Measurements from ENCODE around the gene FAF2. TPM values are rescaled to one million over a fixed set of nuclear protein-coding genes. Genes with fewer than 3 reads are reported as not detected.
A peak's percentile ranks its signal among the peaks of the same experiment; 100 is the strongest.
"Not testable (repeated sequence)": the region's sequence is repeated elsewhere in the genome, so short reads cannot be mapped to it uniquely, and the experiment has no call there.

FAF2 gene
- total RNA-seq, 2 donors from 2014 or later = 27.3 to 27.7 TPM

DNA sequence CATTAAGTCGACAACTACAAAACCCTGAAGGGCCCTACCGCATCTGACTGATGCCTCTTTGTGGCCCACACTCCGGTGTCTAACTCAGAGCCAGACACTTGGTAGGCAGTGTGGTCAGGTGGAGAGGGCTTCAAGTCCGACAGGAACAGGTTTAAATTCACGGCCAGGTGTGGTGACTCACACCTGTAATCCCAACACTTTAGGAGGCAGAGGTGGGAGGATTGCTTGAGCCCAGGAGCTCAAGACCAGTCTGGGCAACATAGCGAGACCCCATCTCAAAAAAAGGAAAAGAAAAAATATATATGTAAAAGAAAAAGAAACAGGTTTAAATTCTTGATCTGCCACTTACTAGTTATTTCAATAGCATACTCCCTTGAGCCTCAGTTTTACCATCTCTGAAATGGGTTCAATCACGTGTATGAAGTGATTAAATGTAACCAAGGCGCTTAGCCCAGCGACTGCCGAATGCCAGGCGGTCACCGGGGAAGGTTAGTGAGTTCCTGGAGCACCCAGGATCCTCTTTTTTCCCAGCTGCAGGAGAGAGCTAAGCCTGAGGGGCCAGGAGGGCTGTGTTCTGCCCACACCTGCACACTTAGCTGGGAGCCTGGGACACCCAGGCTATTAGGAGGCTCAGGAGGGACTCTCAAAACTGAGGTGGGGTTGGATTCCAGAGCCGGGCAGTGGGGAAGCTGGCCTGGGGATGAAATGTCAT lies 32.8 kb upstream of the FAF2 start:
- DNase-seq (ENCODE audit: low spot score) = peak; percentile 30
- intact Hi-C loops (cut with DNase I) = loop anchor here in 1 of 2 donors (10.0 kb wide), 1 partner anchor 129 kb away; the partner anchor contains the start of gene CDHR2

DNA sequence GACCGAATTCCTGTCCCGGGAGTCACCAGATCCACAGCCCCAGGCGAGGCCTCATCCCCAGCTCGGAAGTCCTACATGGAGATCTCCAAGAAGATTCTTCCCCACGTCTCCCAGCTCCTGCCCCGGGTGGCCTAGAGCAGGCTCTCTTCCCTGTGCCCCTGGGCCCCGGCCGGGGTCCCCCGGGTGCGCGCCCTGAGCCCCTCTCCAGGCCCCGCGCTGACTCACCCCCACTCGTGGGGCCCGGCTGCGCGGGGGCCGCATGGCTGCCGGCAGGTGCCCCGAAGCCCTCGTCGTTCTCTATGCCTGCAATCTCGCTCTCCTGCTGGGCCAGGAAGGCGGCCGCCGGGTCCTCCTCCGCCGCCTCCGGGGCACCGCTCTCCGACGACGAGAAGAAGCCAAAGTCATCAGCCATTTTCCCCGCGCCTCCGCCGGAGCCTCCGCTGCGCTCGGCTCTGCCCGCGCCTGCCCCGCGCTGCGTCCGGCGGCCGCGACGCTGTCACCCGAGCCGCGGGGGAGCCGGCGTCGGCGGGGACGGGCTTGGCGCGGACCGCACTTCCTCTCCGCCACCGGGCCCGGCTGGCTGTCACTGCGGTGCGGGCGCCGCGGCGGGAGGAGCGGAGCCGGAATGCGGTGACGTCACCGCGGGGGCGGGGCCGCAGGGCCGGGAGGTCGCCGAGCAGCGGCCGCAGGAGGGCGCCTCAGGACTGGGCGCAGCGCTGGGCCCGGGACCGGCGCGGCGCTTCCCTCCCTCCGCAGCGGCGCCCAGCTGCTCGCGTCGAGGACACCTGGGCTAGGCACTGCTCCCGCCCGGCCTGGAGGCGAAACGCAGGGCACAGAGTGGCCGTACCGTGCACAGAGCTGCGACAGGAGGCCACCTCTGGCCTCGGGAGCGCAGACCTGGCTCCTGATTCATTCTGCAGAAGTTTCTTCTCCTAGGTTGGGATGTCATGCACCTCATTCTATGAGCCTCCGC lies 31.9 kb upstream of the FAF2 start, which contains the start of gene CLTB:
TSS of gene CLTB (minus strand) at position 588 of the 973 bp plus-strand sequence. CDS start at position 412, 176 bp downstream.
- intact Hi-C loops (cut with DNase I) = loop anchor here in 1 of 2 donors (10.0 kb wide), 1 partner anchor 129 kb away; the partner anchor contains the start of gene CDHR2
- DNase-seq (ENCODE audit: low spot score) = peak; percentile 97

DNA sequence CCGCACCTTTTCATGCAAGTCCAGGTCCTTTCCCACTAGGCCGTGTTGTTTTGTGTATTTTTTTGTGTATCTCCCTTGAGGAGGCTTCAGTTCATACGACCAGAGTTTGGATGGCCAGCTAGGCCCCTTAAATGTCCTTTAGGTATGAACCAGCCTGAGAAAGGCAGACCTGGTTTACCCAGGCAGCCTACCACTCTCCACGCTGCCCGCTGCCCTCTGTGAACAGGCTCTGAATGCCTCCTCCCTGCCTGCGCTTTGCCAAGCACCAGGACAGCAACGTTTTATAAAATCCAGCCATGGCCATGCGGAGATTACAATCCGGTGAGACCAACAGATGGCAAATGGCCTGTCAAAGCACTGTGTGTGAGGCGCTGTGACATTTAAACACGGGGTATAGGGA lies 31.2 kb upstream of the FAF2 start:
- peak; percentile 64 for DNase-seq (ENCODE audit: low spot score)
- intact Hi-C loops (cut with DNase I) = loop anchor here in 1 of 2 donors (10.0 kb wide), 1 partner anchor 128 kb away; the partner anchor contains the start of gene CDHR2

DNA sequence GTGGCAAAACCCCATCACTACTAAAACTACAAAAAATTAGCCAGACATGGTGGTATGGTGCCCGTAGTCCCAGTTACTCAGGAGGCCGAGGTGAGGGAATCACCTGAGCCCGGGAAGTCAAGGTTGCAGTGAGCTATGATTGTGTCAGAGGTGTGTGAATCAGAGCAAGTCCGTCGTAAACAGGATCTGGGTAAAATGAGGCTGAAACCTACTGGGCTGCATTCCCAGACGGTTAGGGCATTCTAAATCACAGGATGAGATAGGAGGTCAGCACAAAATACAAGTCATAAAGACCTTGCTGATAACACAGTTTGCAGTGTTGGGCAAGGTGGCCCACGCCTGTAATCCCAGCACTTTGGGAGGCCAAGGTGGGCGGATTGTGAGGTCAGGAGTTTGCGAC lies 29.9 kb upstream of the FAF2 start:
- DNase-seq (ENCODE audit: low spot score) = peak; percentile 41
- intact Hi-C loops (cut with DNase I) = loop anchor here in 1 of 2 donors (10.0 kb wide), 1 partner anchor 127 kb away; the partner anchor contains the start of gene CDHR2

DNA sequence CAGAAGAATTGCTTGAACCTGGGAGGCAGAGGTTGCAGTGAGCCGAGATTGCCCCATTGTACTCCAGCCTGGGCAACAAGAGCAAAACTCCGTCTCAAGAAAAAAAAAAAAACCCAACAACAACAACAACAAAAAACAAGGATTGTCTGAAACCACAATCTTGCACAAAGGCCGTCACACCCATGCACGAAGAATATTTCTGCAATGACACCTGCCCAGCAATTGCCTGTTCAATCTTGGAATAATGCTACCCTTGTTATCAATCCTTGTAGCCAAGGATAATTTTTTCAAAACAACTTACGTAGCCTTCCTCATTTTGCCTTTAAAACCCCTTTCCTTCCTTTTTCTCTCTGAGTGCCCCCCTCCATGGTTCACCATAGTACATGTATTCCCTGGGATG lies 28.1 kb upstream of the FAF2 start:
- DNase-seq (ENCODE audit: low spot score) = no peak
- intact Hi-C loops (cut with DNase I) = no loop called here

DNA sequence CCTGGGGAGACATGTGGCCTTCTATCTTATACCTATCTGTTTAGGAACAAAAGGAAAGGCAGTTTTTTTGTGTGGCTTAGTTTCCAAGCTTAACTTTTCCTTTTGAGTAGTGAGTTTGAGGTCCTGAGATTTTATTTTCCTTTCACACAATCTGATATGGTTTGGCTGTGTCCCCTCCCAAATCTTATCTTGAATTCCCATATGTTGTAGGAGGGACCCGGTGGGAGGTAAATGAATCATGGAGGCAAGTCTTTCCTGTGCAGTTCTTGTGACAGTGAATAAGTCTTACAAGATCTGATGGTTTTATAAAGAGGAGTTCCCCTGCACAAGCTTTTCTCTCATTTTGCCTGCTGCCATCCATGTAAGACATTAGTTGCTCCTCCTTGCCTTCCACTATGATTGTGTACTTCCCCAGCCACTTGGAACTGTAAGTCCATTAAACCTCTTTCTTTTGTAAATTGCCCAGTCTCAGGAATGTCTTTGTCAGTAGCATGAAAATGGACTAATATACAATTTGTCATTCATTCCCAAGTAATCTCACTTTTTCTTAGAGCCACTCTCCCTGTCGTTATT lies 27.1 kb upstream of the FAF2 start:
- no peak for DNase-seq (ENCODE audit: low spot score)
- intact Hi-C loops (cut with DNase I) = no loop called here

DNA sequence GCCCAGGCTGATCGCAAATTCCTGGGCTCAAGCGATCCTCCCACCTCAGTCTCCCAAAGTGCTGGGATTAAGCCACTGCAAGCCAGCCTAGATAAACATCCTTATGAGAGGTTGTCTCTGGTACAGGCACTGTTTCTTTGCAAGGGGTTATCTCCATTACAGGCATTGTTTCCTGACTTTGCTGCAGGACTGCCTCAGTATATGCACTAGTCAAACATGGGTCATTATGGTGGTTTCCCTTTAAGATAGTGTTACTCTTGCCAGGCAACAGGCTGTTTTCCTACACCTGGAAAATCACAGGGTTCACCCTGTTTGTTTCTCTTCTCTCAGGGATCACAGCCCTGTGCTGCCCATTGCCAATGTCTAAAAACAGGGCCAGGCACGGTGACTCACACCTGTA lies 24.0 kb upstream of the FAF2 start:
- peak; percentile 51 for DNase-seq (ENCODE audit: low spot score)
- intact Hi-C loops (cut with DNase I) = no loop called here

DNA sequence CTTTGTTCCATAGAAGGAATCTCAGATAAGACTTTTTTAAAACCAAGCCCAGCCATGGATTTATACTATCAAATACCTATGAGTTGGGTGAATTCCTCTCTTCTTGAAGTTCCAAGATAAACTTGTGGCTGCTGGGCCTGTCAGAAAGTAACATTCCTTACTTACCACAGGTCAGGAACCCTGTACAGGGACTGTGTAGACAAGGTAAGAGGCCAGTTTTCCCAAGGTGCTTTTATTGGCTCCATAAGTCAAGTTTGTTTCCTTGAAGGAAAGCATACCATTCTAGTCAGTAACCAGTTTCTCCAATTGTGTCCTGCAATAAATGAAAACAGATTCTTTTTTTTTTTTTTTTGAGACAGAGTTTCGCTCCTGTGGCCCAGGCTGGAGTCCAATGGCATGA lies 23.0 kb upstream of the FAF2 start:
- intact Hi-C loops (cut with DNase I) = no loop called here
- no peak for DNase-seq (ENCODE audit: low spot score)

DNA sequence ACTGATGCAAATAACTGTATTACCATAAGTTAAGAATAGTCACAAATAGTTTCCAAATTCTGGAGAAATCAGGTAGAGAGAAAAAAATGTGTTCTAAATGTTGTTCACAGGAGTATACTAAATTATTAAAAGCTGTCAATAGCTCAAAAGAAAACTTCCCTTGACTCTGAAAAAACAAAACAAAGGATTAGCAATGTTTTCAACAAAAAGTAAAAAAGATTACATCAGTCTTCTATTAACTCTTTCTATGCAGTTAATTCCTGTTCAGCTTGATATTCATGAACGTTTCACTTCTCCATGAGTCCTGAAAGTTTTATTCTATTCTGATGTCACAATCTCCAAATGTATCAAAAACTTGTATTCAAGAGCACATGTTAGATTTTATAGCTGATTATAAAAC lies 22.4 kb upstream of the FAF2 start:
- intact Hi-C loops (cut with DNase I) = no loop called here

DNA sequence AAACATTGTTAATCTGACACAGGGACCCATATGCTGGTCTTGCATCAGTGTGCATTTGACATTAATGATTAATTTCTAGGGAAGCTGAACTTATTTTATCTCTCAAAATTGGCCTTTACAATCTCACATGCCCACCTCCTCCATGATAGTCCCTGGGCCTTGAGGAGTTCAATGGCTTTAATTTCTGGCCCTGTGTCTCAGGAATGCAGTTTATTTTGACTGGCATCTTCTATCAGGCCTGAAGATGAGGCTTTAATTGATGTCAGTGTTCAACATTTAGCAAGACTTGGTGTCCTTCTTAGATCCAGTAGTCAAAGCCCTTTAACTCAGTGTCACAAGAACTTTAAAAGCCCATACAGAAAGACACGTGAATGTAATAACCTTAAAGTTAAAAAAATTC lies 21.3 kb upstream of the FAF2 start:
- intact Hi-C loops (cut with DNase I) = no loop called here
- no peak for DNase-seq (ENCODE audit: low spot score)

More for the DNA sequence above, 22.4 kb upstream of the FAF2 start:
- no peak for DNase-seq (ENCODE audit: low spot score)

DNA sequence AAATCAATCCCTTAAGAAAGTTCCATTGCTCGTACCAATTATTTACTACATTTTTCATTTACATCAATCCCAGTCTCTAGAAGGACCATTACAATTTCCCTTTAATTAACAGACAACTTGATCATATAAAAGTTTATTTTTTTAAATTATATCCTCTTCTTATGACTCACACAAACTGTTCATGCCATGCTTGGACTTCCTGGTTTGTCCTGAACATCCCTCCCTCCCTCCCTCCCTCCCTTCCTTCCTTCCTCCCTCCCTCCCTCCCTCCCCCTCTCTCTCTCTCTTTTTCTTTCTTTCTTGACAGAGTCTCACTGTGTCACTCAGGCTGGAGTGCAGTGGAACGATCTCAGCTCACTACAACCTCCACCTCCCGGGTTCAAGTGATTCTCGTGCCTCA lies 20.2 kb upstream of the FAF2 start:
- no peak for DNase-seq (ENCODE audit: low spot score)
- intact Hi-C loops (cut with DNase I) = no loop called here

DNA sequence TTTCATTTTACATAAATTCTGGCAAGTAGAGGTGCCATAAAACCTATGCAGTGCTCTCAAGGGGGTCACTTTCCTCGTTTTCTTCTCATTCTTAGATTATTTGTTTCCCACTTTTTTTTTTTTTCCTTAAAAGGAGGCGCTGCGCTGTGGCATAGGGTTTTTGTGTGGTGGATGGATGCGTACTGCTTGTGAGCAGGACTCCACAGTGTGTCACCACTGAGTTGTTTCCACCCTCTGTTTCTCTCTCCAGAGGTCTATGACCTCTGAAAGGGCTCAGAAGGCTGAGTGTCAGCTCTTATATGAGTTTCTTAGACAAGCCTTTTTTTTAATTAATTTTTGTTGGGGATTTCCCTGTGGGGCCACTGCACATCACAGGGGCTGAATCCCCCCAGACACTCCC lies 18.2 kb upstream of the FAF2 start:
- intact Hi-C loops (cut with DNase I) = no loop called here
- no peak for DNase-seq (ENCODE audit: low spot score)

DNA sequence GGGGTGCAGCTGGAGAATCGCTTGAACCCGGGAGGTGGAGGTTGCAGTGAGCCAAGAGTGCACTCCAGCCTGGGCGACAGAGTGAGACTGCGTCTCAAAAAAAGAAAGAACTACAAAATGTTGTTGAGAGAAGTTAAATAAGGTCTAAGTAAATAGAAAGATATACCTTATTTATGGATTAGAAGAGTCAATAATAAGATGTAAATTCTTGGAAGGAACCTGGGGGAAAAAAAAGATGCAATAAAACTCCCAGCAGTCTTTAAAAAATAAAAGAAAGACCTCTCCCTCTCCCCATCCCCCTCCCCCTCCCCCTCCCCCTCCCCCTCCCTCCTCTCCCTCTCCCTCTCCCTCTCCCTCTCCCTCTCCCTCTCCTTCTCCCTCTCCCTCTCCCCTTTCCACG lies 15.5 kb upstream of the FAF2 start:
- intact Hi-C loops (cut with DNase I) = no loop called here
- no peak for DNase-seq (ENCODE audit: low spot score)

DNA sequence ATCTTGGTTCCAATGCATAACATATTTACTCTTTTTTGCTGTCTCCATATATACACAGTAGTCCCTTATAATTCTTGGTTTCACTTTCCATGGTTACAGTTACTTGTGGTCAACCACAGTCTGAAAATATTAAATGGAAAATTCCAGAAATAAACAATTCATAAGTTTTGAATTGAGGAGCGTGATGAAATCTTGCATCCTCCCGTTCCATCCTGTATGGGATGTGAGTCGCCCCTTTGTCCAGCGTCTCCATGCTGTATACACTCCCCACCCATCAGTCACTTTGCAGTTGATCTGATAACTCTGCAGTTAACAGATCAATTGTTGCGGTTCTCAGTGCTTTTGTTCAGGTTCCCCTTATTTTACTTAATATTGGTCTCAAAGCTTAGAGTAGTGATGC lies 11.5 kb upstream of the FAF2 start:
- intact Hi-C loops (cut with DNase I) = no loop called here
- no peak for DNase-seq (ENCODE audit: low spot score)

DNA sequence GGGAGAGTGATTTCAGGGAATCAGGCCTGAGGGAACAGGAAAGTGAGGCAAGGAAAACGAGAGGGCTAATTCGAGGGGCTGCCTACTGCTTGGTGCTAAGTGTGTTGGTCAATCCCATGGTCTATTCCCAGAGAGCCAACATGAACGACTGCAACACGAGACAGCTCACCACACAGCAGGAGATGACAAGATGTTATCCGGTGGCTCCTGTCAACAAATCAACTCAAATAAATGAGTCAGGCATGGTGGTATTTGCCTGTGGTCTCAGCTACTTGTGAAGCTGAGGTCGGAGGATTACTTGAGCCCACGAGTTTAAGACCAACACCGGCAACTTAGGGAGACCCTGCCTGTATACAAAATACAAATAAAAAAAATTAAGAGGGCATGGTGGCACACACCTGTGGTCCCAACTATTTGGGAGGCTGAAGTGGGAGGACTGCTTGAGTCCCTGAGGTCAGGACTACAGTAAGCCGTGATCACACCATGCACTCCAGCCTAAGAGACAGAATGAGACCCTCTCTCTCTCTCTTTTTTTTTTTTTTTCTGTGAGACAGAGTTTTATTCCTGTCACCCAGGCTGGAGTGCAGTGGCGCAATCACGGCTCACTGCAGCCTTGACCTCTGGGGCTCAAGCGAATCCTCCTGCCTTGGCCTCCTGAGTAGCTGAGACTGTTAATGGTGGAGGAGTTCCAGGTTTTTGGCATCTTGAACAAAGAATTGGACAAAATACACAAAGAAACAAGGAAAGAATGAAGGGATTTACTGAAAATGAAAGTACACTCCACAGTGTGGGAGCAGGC lies 9.0 kb upstream of the FAF2 start:
- no peak for DNase-seq (ENCODE audit: low spot score)
- intact Hi-C loops (cut with DNase I) = no loop called here

DNA sequence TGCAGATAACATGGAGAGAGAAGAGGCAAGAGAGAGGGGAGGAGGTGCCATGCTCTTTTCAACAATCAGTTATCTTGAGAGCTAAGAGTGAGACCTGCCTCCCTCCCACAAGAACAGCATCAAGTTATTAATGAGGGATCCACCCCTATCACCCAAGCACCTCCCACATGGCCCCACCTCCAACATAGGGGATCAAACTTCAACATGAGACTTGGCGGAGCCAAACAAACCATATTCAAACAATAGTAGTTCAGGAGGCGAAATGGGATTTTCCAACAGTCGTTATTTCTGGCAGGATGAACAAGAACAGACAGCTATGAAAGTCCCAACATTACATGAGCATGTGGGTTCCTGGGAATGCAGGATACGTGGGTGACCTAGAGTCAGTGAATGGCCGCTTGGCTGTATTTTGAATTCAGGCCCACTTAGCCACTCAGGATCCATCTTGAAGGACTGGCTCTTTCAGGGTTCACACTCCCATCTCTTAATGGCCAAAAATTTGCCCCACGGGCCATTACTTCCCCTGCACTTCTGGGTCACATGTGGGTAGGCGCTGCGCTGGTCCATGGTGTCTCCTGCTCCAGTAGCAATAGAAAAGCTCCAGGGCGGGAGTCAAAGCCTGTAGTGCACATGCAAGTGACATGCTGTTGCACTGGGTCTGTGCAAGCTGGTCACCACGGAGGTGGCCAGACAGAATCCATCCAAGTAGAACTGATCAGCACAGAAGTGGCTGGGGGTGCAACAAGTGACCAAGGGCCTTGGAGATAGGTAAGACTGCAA lies 7.1 kb upstream of the FAF2 start:
- no peak for DNase-seq (ENCODE audit: low spot score)
- intact Hi-C loops (cut with DNase I) = loop anchor here (10.0 kb wide), 1 partner anchor 94 kb away; the partner anchor contains the start of gene RNF44 (in 2 of the 2)

DNA sequence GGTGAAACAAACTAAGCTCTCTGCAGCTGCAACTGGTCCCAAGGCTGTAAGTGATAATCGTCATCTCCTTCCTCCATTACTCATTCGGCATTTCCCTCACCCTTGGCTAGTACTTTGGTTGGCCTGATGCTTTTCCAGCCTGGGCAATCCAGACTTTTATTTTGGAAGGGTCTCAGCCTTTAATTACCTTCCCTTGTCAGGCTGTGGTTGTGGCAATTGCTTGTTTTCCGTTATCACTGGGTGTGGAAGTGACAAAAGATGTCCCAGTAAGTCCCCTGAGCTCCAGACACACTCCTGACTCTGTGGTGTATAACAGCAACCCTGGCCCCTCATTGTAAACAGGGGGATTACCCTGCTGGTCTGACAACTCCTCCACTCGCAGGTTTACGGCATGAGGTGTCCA lies 6.3 kb upstream of the FAF2 start:
- intact Hi-C loops (cut with DNase I) = loop anchor here (10.0 kb wide), 1 partner anchor 93 kb away; the partner anchor contains the start of gene RNF44 (in 2 of the 2)

DNA sequence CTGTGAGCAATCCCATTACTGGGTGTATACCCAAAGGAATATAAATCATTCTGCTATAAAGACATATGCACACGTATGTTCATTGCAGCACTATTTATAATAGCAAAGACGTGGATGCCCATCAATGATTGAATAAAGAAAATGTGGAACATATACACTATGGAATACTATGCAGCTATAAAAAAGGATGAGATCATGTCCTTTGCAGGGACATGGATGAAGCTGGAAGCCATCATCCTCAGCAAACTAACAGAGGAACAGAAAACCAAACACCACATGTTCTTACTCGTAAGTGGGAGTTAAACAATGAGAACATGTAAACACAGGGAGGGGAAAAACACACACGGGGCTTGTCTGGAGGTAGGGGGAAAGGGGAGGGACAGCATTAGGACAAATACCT lies 5.3 kb upstream of the FAF2 start:
- not testable (repeated sequence) for DNase-seq (ENCODE audit: low spot score)
- intact Hi-C loops (cut with DNase I) = loop anchor here (10.0 kb wide), 1 partner anchor 92 kb away; the partner anchor contains the start of gene RNF44 (in 2 of the 2)

More for the DNA sequence above, 6.3 kb upstream of the FAF2 start:
- DNase-seq (ENCODE audit: low spot score) = no peak
